HG02870 (cell line): ENCODE data around the gene IDI2.
A peak's percentile ranks its signal among the peaks of the same experiment; 100 is the strongest.
"Not testable (repeated sequence)": the region's sequence is repeated elsewhere in the genome, so short reads cannot be mapped to it uniquely, and the experiment has no call there.

Experiments
- ATAC-seq: cut with Tn5 transposase; IDR thresholded peaks from one replicate; pipeline ENCODE4 v1.9.1; 2021; ENCODE audit warnings: mild to moderate bottlenecking, moderate library complexity; ENCODE audit not compliant: unreplicated experiment

IDI2 gene

GRCh38 chr10:1025683-1026082, at the start of gene IDI2:
IDI2 (minus strand) TSS chr10:1025859; CDS start chr10:1024723, 1,136 bp downstream.
- no peak for ATAC-seq

- no peak for ATAC-seq
Measured at GRCh38 chr10:1074748-1075308, 49.2 kb upstream of the IDI2 start.

- no peak for ATAC-seq
Measured at GRCh38 chr10:1074052-1074747, 48.5 kb upstream of the IDI2 start.

GRCh38 chr10:1070919-1071318, 45.3 kb upstream of the IDI2 start:
- no peak for ATAC-seq

- no peak for ATAC-seq
Measured at GRCh38 chr10:1068380-1069361, 43.0 kb upstream of the IDI2 start.

- ATAC-seq: not testable (repeated sequence)
Measured at GRCh38 chr10:1066734-1067133, 41.1 kb upstream of the IDI2 start.

- no peak for ATAC-seq
Measured at GRCh38 chr10:1064964-1065247, 39.2 kb upstream of the IDI2 start.

GRCh38 chr10:1063232-1063865, 37.7 kb upstream of the IDI2 start:
- ATAC-seq: no peak

GRCh38 chr10:1061930-1062774, 36.5 kb upstream of the IDI2 start:
- no peak for ATAC-seq

- no peak for ATAC-seq
Measured at GRCh38 chr10:1059902-1060301, 34.2 kb upstream of the IDI2 start.

- ATAC-seq: no peak
Measured at GRCh38 chr10:1058017-1058416, 32.4 kb upstream of the IDI2 start.

- peak; percentile 14 for ATAC-seq
Measured at GRCh38 chr10:1057106-1057657, 31.5 kb upstream of the IDI2 start.

- ATAC-seq: peak; percentile 89
Measured at GRCh38 chr10:1056326-1057105, 30.9 kb upstream of the IDI2 start, which contains the start of gene WDR37. WDR37 (plus strand) TSS chr10:1056385; CDS start chr10:1072156, 15,771 bp downstream.

- ATAC-seq: no peak
Measured at GRCh38 chr10:1054684-1055083, 29.0 kb upstream of the IDI2 start.

- no peak for ATAC-seq
Measured at GRCh38 chr10:1050554-1050953, 24.9 kb upstream of the IDI2 start.

- ATAC-seq: no peak
Measured at GRCh38 chr10:1050145-1050544, 24.5 kb upstream of the IDI2 start.

GRCh38 chr10:1049425-1049958, 23.8 kb upstream of the IDI2 start:
- ATAC-seq: no peak

- peak; percentile 78 for ATAC-seq
Measured at GRCh38 chr10:1048732-1049424, 23.2 kb upstream of the IDI2 start, which contains the start of gene IDI1. IDI1 (minus strand) TSS chr10:1049119; CDS start chr10:1049003, 116 bp downstream.
